Uterus (tissue), 2 donors: ENCODE measurements around the gene MINDY4.

Experiments
- CTCF ChIP-seq, 4 experiments: fragments of 200-600 bp in 2 of 4; fragments of 450-650 bp in 2 of 4; sonication (generic) in 2 of 4; IDR thresholded peaks; one replicate each; pipeline ENCODE4 v1.5.1; 2016 to 2019; ENCODE audit warnings: antibody characterized with exemption in 4 of 4, mild to moderate bottlenecking in 2 of 4, moderate library complexity in 1 of 4
- POLR2A ChIP-seq, 2 donors: fragments of 450-650 bp; IDR thresholded peaks; one replicate each; pipeline ENCODE4 v1.6.1; 2016; ENCODE audit warnings: antibody characterized with exemption in 2 of 2, mild to moderate bottlenecking in 1 of 2, moderate library complexity in 1 of 2

- TF ChIP-seq CTCF (IDR thresholded peaks at IDR 0.05) (no peak), POLR2A (IDR thresholded peaks at IDR 0.05) (no peak)
Measured at GRCh38 chr7:30912021-30912730, 141.0 kb downstream of the MINDY4 start.
